ENCODE measurements around the gene GPC6. TPM values are rescaled to one million over a fixed set of nuclear protein-coding genes. Genes with fewer than 3 reads are reported as not detected.

Gene GPC6
- total and polyA plus RNA-seq, 4 donors = 5.9 to 29.1 (median 18.2) TPM

DNA sequence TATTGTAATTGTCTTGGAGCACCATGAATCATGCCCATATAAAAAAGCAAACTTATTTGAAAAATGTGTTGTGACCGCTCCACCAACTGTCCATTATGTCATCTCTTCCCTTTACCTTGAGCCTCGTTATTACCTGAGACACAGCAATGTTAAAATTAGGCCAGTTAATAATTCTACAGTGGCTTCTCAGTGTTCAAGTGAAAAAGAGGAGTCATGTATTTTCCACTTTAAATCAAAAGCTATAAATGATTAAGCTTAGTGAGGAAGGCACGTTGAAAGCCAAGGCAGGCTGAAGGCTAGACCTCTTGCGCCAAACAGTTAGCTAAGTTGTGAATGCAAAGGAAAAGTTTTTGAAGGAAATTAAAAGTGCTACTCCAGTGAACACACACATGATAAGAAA, 210.5 kb downstream of the GPC6 start:
- no peak for DNase-seq (ENCODE audit: low spot score)
- 64% methylated on average over 4 of the region's 4 CpGs for WGBS
- TF ChIP-seq, protein P1, sequence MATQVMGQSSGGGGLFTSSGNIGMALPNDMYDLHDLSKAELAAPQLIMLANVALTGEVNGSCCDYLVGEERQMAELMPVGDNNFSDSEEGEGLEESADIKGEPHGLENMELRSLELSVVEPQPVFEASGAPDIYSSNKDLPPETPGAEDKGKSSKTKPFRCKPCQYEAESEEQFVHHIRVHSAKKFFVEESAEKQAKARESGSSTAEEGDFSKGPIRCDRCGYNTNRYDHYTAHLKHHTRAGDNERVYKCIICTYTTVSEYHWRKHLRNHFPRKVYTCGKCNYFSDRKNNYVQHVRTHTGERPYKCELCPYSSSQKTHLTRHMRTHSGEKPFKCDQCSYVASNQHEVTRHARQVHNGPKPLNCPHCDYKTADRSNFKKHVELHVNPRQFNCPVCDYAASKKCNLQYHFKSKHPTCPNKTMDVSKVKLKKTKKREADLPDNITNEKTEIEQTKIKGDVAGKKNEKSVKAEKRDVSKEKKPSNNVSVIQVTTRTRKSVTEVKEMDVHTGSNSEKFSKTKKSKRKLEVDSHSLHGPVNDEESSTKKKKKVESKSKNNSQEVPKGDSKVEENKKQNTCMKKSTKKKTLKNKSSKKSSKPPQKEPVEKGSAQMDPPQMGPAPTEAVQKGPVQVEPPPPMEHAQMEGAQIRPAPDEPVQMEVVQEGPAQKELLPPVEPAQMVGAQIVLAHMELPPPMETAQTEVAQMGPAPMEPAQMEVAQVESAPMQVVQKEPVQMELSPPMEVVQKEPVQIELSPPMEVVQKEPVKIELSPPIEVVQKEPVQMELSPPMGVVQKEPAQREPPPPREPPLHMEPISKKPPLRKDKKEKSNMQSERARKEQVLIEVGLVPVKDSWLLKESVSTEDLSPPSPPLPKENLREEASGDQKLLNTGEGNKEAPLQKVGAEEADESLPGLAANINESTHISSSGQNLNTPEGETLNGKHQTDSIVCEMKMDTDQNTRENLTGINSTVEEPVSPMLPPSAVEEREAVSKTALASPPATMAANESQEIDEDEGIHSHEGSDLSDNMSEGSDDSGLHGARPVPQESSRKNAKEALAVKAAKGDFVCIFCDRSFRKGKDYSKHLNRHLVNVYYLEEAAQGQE (IDR thresholded peaks at IDR 0.05) = no peak
- TF ChIP-seq TAF1 (conservative IDR thresholded peaks at IDR 0.05) (no peak), JUND (IDR thresholded peaks at IDR 0.05) (no peak), HNF4A (conservative IDR thresholded peaks at IDR 0.05) (no peak), FOXA2 (IDR thresholded peaks at IDR 0.05) (no peak), RAD21 (IDR thresholded peaks at IDR 0.05) (no peak), RXRA (IDR thresholded peaks at IDR 0.05) (no peak), FOXA1 (IDR thresholded peaks at IDR 0.05) (no peak), NR2F2 (IDR thresholded peaks at IDR 0.05) (no peak), SP1 (IDR thresholded peaks at IDR 0.05) (no peak), YY1 (IDR thresholded peaks at IDR 0.05) (no peak), GABPA (IDR thresholded peaks at IDR 0.05 in 1 of 2, conservative IDR thresholded peaks at IDR 0.05 in 1 of 2) (no peak), HNF4G (IDR thresholded peaks at IDR 0.05) (no peak), EGR1 (IDR thresholded peaks at IDR 0.05; ENCODE audit: low read depth in 2 of 2) (no peak)
- TF ChIP-seq, protein P2, sequence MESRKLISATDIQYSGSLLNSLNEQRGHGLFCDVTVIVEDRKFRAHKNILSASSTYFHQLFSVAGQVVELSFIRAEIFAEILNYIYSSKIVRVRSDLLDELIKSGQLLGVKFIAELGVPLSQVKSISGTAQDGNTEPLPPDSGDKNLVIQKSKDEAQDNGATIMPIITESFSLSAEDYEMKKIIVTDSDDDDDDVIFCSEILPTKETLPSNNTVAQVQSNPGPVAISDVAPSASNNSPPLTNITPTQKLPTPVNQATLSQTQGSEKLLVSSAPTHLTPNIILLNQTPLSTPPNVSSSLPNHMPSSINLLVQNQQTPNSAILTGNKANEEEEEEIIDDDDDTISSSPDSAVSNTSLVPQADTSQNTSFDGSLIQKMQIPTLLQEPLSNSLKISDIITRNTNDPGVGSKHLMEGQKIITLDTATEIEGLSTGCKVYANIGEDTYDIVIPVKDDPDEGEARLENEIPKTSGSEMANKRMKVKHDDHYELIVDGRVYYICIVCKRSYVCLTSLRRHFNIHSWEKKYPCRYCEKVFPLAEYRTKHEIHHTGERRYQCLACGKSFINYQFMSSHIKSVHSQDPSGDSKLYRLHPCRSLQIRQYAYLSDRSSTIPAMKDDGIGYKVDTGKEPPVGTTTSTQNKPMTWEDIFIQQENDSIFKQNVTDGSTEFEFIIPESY (IDR thresholded peaks at IDR 0.05) = no peak
- TF ChIP-seq, protein P3, sequence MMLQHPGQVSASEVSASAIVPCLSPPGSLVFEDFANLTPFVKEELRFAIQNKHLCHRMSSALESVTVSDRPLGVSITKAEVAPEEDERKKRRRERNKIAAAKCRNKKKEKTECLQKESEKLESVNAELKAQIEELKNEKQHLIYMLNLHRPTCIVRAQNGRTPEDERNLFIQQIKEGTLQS (IDR thresholded peaks at IDR 0.05) = no peak
- TF ChIP-seq, protein P4, sequence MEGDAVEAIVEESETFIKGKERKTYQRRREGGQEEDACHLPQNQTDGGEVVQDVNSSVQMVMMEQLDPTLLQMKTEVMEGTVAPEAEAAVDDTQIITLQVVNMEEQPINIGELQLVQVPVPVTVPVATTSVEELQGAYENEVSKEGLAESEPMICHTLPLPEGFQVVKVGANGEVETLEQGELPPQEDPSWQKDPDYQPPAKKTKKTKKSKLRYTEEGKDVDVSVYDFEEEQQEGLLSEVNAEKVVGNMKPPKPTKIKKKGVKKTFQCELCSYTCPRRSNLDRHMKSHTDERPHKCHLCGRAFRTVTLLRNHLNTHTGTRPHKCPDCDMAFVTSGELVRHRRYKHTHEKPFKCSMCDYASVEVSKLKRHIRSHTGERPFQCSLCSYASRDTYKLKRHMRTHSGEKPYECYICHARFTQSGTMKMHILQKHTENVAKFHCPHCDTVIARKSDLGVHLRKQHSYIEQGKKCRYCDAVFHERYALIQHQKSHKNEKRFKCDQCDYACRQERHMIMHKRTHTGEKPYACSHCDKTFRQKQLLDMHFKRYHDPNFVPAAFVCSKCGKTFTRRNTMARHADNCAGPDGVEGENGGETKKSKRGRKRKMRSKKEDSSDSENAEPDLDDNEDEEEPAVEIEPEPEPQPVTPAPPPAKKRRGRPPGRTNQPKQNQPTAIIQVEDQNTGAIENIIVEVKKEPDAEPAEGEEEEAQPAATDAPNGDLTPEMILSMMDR (IDR thresholded peaks at IDR 0.05; ENCODE audit: low read depth, low read length, missing input control) = no peak
- TF ChIP-seq, protein P5, sequence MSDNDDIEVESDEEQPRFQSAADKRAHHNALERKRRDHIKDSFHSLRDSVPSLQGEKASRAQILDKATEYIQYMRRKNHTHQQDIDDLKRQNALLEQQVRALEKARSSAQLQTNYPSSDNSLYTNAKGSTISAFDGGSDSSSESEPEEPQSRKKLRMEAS (IDR thresholded peaks at IDR 0.05) = no peak
- Histone ChIP-seq H3K27me3 (ENCODE audit: control insufficient read depth in 4 of 4, insufficient read depth in 4 of 4, low read length in 3 of 4) (no peaks in the 10 kb centered on the region), H3K4me3 (ENCODE audit: low read depth in 1 of 3, low read length in 3 of 3) (no peak overlapping the region), H3K4me1 (ENCODE audit: control insufficient read depth in 4 of 4, insufficient read depth in 4 of 4, low read length in 3 of 4) (no peaks in the 10 kb centered on the region), H3K27ac (ENCODE audit: low read depth in 1 of 2, low read length in 2 of 2) (no peak overlapping the region), H3K9me3 (ENCODE audit: control insufficient read depth in 4 of 4, low read length in 3 of 4) (no peaks in the 10 kb centered on the region), H3K9ac (ENCODE audit: low read depth in 1 of 2, low read length in 2 of 2) (no peak overlapping the region), H3K36me3 (ENCODE audit: control insufficient read depth in 4 of 4, insufficient read depth in 3 of 4, low read depth in 1 of 4, low read length in 3 of 4) (no peaks in the 10 kb centered on the region)

All from liver (tissue), 9 donors.